ENCODE results near the gene WDR7.
A peak's percentile ranks its signal among the peaks of the same experiment; 100 is the strongest.
"Not testable (repeated sequence)": the region's sequence is repeated elsewhere in the genome, so short reads cannot be mapped to it uniquely, and the experiment has no call there.

Gene WDR7

GRCh38 chr18:56654280-56654679 is 3.1 kb downstream of the WDR7 start:
- not testable (repeated sequence) for DNase-seq (ENCODE audit: low spot score)

GRCh38 chr18:56658261-56658660 is 7.1 kb downstream of the WDR7 start:
- DNase-seq (ENCODE audit: low spot score), result no peak

- DNase-seq (ENCODE audit: low spot score), result no peak
Measured at GRCh38 chr18:56659111-56659510, 8.0 kb downstream of the WDR7 start.

GRCh38 chr18:56660655-56661054 is 9.5 kb downstream of the WDR7 start:
- DNase-seq (ENCODE audit: low spot score), result no peak

- DNase-seq (ENCODE audit: low spot score), result no peak
Measured at GRCh38 chr18:56661360-56662062, 10.4 kb downstream of the WDR7 start.

GRCh38 chr18:56662063-56662408 is 10.9 kb downstream of the WDR7 start:
- no peak for DNase-seq (ENCODE audit: low spot score)

- DNase-seq (ENCODE audit: low spot score), result no peak
Measured at GRCh38 chr18:56662502-56662901, 11.3 kb downstream of the WDR7 start.

- DNase-seq (ENCODE audit: low spot score), result no peak
Measured at GRCh38 chr18:56662902-56663301, 11.7 kb downstream of the WDR7 start.

GRCh38 chr18:56672391-56672790 is 21.2 kb downstream of the WDR7 start:
- no peak for DNase-seq (ENCODE audit: low spot score)

- no peak for DNase-seq (ENCODE audit: low spot score)
Measured at GRCh38 chr18:56672981-56673380, 21.8 kb downstream of the WDR7 start.

- DNase-seq (ENCODE audit: low spot score), result no peak
Measured at GRCh38 chr18:56676639-56677038, 25.5 kb downstream of the WDR7 start.

GRCh38 chr18:56678836-56679565 is 27.8 kb downstream of the WDR7 start:
- no peak for DNase-seq (ENCODE audit: low spot score)

GRCh38 chr18:56684277-56684676 is 33.1 kb downstream of the WDR7 start:
- no peak for DNase-seq (ENCODE audit: low spot score)

- DNase-seq (ENCODE audit: low spot score), result no peak
Measured at GRCh38 chr18:56691530-56691929, 40.4 kb downstream of the WDR7 start.

- DNase-seq (ENCODE audit: low spot score), result no peak
Measured at GRCh38 chr18:56696966-56697365, 45.8 kb downstream of the WDR7 start.

GRCh38 chr18:56702946-56703345 is 51.8 kb downstream of the WDR7 start:
- peak; percentile 57 for DNase-seq (ENCODE audit: low spot score)

GRCh38 chr18:56709463-56709862 is 58.3 kb downstream of the WDR7 start:
- peak; percentile 45 for DNase-seq (ENCODE audit: low spot score)

- DNase-seq (ENCODE audit: low spot score), result no peak
Measured at GRCh38 chr18:56711708-56712445, 60.7 kb downstream of the WDR7 start.

GRCh38 chr18:56712761-56713160 is 61.6 kb downstream of the WDR7 start:
- DNase-seq (ENCODE audit: low spot score), result no peak

GRCh38 chr18:56715121-56715520 is 64.0 kb downstream of the WDR7 start:
- no peak for DNase-seq (ENCODE audit: low spot score)

GRCh38 chr18:56716692-56717146 is 65.6 kb downstream of the WDR7 start:
- no peak for DNase-seq (ENCODE audit: low spot score)

GRCh38 chr18:56721031-56721430 is 69.9 kb downstream of the WDR7 start:
- DNase-seq (ENCODE audit: low spot score), result no peak

GRCh38 chr18:56721491-56721890 is 70.3 kb downstream of the WDR7 start:
- no peak for DNase-seq (ENCODE audit: low spot score)
